DOHH2 (cell line): Measurements from ENCODE around the gene C12orf75.

Source experiments
- H3F3A ChIP-seq: fragments of 200-600 bp; sonication (generic), shearing (Covaris generic); 2 replicates; pipeline ENCODE4 v1.6.0; 2016; ENCODE audit warnings: antibody characterized with exemption, mild to moderate bottlenecking; ENCODE audit not compliant: control insufficient read depth, insufficient read depth
- H3K27ac ChIP-seq: fragments of 200-600 bp; sonication (generic); 2 replicates; pipeline ENCODE4 v1.5.1; 2014; ENCODE audit warnings: low read depth, mild to moderate bottlenecking, low read length, moderate library complexity
- H3K27me3 ChIP-seq: fragments of 200-600 bp; sonication (generic); 2 replicates; pipeline ENCODE4 v1.6.1; 2014; ENCODE audit warnings: mild to moderate bottlenecking, low read length, mixed read lengths; ENCODE audit not compliant: control insufficient read depth
- H3K36me3 ChIP-seq: fragments of 200-600 bp; sonication (generic); 2 replicates; pipeline ENCODE4 v1.6.1; 2014; ENCODE audit warnings: mild to moderate bottlenecking, low read length, moderate library complexity, mixed read lengths; ENCODE audit not compliant: control insufficient read depth
- H3K4me1 ChIP-seq: fragments of 200-600 bp; sonication (generic); 2 replicates; pipeline ENCODE4 v1.6.1; 2014; ENCODE audit warnings: mild to moderate bottlenecking, low read length, mixed read lengths; ENCODE audit not compliant: control insufficient read depth
- H3K4me2 ChIP-seq: fragments of 200-600 bp; sonication (generic); 2 replicates; pipeline ENCODE4 v1.6.0; 2014; ENCODE audit warnings: mild to moderate bottlenecking, low read length, moderate library complexity
- H3K4me3 ChIP-seq: fragments of 200-600 bp; sonication (generic); 2 replicates; pipeline ENCODE4 v1.5.1; 2014; ENCODE audit warnings: mild to moderate bottlenecking, low read length, mixed read lengths
- H3K79me2 ChIP-seq: fragments of 200-600 bp; sonication (generic); 2 replicates; pipeline ENCODE4 v1.6.1; 2014; ENCODE audit warnings: mild to moderate bottlenecking, low read length, mixed read lengths; ENCODE audit not compliant: control insufficient read depth
- H3K9me2 ChIP-seq: fragments of 200-600 bp; sonication (generic); replicated peaks from 2 replicates; pipeline ENCODE4 v1.6.1; 2014; ENCODE audit warnings: mild to moderate bottlenecking, low read length, mixed read lengths; ENCODE audit not compliant: control insufficient read depth
- H3K9me3 ChIP-seq: fragments of 200-600 bp; sonication (generic); 2 replicates; pipeline ENCODE4 v1.6.1; 2014; ENCODE audit warnings: antibody characterized with exemption, low read length, mixed read lengths; ENCODE audit not compliant: control insufficient read depth, insufficient read depth
- H4K20me1 ChIP-seq: fragments of 200-600 bp; sonication (generic); 2 replicates; pipeline ENCODE4 v1.6.0; 2014; ENCODE audit warnings: low read depth, mild to moderate bottlenecking, antibody characterized with exemption, low read length, moderate library complexity; ENCODE audit not compliant: control insufficient read depth, insufficient read depth
- CTCF ChIP-seq: fragments of 200-600 bp; sonication (generic); IDR thresholded peaks from one replicate; pipeline ENCODE4 v1.5.1; 2014; ENCODE audit warnings: antibody characterized with exemption, mild to moderate bottlenecking, low read depth, low read length; ENCODE audit not compliant: poor library complexity, severe bottlenecking
- EZH2phosphoT487 ChIP-seq: fragments of 200-600 bp; sonication (generic); IDR thresholded peaks from 2 replicates; pipeline ENCODE4 v1.6.1; 2017; ENCODE audit warnings: borderline replicate concordance, mild to moderate bottlenecking, antibody characterized with exemption, low read length, moderate library complexity, mixed read lengths

The C12orf75 gene

GRCh38 chr12:105406497-105406896, 76.0 kb downstream of the C12orf75 start:
- Histone ChIP-seq H3F3A (no peaks in the 10 kb centered on the region), H3K4me2 (no peak overlapping the region), H4K20me1 (no peaks in the 10 kb centered on the region), H3K4me1 (no peaks in the 10 kb centered on the region), H3K4me3 (no peak overlapping the region), H3K79me2 (no peaks in the 10 kb centered on the region), H3K27me3 (no peaks in the 10 kb centered on the region), H3K9me2 (no peaks in the 10 kb centered on the region), H3K36me3 (no peaks in the 10 kb centered on the region), H3K9me3 (no peaks in the 10 kb centered on the region), H3K27ac (no peak overlapping the region)
- TF ChIP-seq EZH2phosphoT487, result no peak
- TF ChIP-seq CTCF, result no peak

- Histone ChIP-seq H3K27ac (no peak overlapping the region), H3K9me3 (no peaks in the 10 kb centered on the region), H3K4me3 (no peak overlapping the region), H4K20me1 (no peaks in the 10 kb centered on the region), H3K9me2 (no peaks in the 10 kb centered on the region), H3K36me3 (no peaks in the 10 kb centered on the region), H3K79me2 (no peaks in the 10 kb centered on the region), H3K4me2 (no peak overlapping the region), H3F3A (no peaks in the 10 kb centered on the region), H3K27me3 (no peaks in the 10 kb centered on the region), H3K4me1 (no peaks in the 10 kb centered on the region)
- no peak for TF ChIP-seq EZH2phosphoT487
- TF ChIP-seq CTCF, result no peak
These were observed 78.8 kb downstream of the C12orf75 start for GRCh38 chr12:105409279-105409678.

GRCh38 chr12:105409801-105410471, 79.4 kb downstream of the C12orf75 start:
- Histone ChIP-seq H3K36me3 (no peaks in the 10 kb centered on the region), H3K4me2 (no peak overlapping the region), H3K27me3 (no peaks in the 10 kb centered on the region), H3K79me2 (no peaks in the 10 kb centered on the region), H3F3A (no peaks in the 10 kb centered on the region), H3K9me3 (no peaks in the 10 kb centered on the region), H3K27ac (no peak overlapping the region), H3K4me1 (no peaks in the 10 kb centered on the region), H4K20me1 (no peaks in the 10 kb centered on the region), H3K4me3 (no peak overlapping the region), H3K9me2 (no peaks in the 10 kb centered on the region)
- no peak for TF ChIP-seq EZH2phosphoT487

GRCh38 chr12:105413911-105414487, 83.5 kb downstream of the C12orf75 start:
- H3K36me3 ChIP-seq, result no peaks in the 10 kb centered on the region
- no peaks in the 10 kb centered on the region for H3K4me1 ChIP-seq
- no peaks in the 10 kb centered on the region for H3K9me2 ChIP-seq
- H3K4me3 ChIP-seq, result no peak overlapping the region
- no peaks in the 10 kb centered on the region for H4K20me1 ChIP-seq
- no peak for TF ChIP-seq EZH2phosphoT487
- no peak for TF ChIP-seq CTCF
- H3K9me3 ChIP-seq, result no peaks in the 10 kb centered on the region
- H3K27me3 ChIP-seq, result no peaks in the 10 kb centered on the region
- no peak overlapping the region for H3K27ac ChIP-seq
- H3K4me2 ChIP-seq, result no peak overlapping the region
- no peaks in the 10 kb centered on the region for H3K79me2 ChIP-seq
- H3F3A ChIP-seq, result no peaks in the 10 kb centered on the region
